SKM-1 (cell line): Measurements from ENCODE around the gene GREB1.

Source experiments
- DNase-seq: peaks from one replicate; lab custom pipeline; 2025; ENCODE audit not compliant: unreplicated experiment; lab: John Stamatoyannopoulos, UW

GREB1 gene

DNA sequence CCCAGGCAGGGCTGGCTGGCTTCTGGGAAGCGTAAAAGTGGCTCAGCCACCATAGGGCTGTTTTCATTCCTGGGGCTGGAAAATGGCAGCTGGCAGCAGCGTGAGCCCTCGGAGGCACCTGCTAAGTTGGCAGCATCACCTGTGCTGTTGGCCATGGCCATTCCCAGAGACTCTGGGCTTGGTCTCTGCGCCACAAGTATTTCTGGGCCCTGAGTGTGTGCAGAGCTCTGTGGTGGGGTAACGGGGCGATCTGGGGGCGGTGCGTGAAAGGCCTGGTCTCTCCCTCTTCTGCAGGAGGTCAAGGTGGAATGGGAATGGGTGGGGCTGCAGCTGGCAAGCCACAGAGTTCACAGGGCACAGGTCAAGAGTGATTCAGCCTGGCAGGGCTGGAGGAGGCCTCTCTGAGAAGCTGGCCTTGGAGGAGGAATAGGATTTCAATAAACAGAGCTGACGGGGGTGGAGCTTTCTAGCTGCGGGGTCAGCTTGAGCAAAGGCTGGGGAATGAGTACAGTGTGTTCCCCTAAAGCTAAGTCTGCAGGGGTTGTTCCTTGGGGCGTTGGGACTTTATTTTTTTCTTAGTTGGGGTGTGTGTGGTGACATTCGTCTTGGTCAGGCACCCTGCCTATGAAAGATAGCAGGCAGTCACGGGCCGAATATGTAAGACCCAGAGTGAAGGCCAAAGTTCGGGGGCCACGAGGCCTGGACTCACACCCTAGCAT, 146.5 kb downstream of the GREB1 start:
- DNase-seq = no peak

DNA sequence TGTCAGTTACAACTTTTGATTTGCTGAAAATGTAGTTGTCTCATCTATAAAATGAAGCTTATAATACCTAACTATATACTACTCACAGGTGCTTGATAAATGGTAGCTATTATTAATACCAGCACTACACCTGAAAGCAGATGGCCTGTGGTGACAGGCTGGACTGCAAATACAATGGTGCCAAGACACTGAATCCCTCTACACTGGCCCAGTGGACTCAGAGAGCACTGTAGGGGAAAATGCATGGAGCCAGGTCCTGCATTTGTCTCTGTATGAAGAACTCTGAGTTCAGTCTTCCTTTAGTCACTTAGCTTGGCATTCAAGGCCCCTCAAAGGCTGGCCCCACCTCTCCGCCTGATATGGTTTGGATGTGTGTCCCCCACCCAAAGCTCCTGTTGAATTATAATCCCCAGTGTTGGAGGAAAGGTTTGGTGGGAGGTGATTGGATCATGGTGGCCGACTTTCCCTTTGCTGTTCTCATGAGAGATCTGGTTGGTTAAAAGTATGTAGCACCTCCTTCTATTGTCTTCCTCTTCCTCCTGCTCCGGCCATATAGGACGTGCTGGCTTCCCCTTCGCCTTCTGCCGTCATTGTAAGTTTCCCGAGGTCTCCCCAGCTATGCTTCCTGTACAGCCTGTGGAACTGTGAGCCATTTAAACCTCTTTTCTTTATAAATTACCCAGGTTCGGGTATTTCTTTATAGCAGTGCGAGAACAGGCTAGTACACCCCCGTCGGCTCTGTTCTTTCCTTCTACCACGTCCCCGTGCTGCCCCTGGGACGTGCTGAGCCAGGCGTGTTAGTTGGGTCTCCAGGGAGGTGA, 147.3 kb downstream of the GREB1 start:
- no peak for DNase-seq

DNA sequence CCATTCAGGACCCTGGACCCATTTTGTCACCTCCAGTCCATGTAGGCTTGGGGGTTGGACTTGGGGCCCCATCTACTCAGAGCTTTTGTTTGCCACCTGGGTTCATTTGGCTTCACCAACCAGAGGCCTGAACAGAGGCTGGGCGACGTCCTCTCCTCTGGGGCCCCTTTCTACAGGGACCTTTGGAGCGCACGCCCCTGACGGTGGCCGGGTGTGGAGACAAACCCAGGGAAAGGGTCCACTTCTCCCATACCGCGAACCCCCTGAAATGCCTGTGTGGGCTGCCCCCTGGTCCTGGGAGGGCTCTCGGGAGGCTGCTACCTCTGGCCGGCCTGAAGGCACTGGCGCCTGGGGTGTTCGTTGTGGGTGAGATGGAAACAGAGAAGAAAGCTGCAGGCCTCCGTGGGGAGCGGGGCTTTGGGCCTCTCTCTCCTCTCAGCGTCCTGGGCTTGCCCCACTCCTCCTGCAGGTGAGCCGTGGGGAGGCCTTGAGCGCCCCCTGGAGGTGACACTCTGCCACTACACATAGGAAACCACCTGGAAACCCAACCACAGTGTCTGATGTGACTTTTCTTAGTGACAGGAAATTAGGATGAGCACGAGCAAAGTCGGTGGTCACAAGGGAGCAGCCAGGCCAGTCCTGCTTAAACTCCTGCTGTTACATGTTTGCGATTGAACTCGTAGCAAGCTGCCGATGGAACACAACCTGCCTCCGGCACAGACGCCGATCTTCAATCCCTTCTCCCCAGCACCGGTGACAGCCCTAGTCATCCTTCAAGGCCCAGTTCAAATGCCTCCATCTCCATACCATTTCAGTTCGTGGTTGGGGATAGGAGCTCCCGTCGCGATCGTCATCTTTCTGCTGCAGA, 148.1 kb downstream of the GREB1 start:
- peak; percentile 15 for DNase-seq

DNA sequence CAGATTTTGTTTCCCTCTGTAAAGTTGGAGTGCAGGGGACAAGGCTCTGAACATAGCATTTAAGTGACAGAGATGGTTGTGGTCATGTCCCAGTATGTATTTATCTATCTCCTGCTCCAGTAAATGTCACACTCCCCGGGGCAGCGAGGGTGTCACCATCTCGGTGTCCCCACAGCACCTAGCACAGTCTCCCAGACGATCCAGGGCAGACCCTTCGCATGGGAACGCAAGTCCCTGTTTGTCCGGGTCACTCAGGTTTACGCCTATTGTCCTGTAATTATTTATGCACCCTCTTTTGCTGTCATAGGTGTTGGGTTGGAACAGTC, 148.7 kb downstream of the GREB1 start:
- DNase-seq = no peak

DNA sequence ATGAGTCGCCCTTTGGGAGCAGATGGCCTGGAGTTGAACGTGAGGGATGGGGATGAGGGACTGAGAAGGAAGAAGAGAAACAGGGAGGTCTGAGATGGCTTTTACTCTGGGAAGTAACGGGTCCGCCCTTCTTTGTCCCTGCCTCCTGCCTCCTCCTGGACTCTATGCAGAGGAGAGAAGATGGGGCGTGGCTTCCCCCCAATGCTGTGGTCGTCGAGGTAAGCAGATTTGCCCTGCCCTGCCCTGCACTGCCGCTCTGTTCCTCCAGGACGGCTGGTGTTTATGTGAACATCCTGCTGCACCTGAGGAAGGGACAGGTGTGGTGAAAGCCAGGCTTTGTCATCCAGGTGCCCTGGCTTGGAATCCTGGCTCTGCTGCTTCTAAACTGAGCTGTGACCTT, 149.6 kb downstream of the GREB1 start:
- no peak for DNase-seq

DNA sequence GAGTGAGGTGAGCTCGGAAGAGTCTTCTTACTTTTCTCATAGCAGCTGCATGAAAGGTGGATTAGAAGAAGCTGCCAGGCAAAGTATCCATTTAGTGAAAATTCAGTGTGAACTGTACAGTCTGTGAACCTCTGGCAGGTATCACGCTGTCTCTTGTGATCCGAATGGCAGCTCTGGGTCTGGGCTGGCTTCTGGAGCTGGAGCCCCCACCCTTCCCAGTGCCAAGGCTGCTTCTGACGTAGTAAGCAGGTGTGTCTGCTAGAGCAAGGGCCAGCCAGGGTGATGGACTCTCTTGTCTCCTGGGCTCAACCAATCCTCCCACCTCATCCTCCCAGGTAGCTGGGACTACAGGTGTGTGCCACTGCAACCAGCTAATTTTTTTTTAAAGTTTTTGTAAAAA, 150.1 kb downstream of the GREB1 start:
- DNase-seq = no peak

DNA sequence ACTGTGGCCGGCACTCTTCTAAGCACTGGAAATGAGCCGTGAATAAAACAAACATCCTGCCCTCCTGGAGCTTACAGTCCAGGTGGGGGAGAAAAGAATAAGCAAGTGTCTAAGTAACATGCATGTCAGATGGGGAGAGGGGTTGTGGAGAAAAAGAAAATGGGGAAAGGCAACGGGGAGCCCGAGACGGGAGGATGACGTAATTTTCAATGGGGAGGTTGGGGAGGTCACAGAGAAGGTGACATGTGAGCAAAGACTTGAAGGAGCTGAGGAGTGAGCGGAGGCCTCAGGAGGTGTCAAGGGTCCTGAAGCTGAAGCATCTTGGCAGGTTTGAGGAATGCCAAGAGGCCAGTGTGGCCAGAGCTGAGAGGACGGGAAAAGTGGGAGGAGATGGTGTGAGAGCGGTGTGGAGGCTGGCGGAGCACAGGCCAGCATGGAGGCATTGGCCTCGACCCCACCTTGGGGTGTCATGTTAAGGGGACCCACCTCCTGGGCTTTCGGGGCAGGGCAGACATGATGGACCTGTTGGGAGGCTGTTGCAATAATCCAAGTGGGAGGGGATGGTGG, 151.1 kb downstream of the GREB1 start:
- no peak for DNase-seq

DNA sequence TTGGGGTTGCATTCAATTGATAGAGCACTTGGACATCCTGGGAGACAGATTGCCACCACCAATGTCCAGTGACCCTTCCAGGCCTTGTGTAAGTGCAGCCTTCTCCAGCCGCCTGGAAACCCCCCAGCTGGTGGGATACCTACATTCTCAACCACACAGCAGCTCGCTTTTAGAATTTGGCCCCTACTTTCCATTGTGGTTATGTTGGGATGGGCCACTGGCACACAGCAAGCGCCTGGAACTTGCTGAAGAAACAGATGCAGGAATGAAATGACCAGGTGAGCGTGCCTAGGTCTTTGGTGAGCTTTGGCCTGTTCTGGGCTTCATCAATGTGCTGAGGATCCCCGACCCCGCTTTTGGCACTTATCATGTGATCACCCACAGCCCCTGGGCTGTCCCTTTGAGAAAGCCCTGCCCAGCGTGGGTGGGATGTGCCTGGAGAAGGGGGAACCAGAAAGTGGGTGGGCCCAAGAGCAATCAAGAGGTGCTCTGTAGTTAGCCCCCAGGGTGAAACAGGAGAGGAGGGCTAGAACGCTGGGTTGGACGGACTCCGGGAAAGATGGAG, 152.1 kb downstream of the GREB1 start:
- DNase-seq = no peak

DNA sequence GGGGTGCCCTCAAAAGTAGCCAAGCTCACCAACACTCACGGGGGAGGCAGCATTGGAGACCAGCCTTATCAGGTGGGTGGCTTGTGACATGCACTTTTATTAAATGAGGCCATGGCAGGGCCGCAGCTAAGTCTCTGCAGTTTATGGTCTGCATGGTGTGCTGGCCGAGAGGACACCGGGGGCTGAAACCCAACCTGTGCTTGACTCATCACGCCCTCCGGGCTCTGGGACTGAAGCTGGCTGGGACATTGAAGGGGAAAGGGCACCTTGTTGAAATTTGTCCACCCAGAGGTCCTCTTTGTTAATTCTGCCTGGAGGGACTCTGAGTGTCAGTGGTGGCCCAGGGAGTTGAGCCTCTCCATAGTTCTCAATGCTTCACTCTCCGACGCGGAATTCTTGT, 153.9 kb downstream of the GREB1 start:
- DNase-seq = no peak

DNA sequence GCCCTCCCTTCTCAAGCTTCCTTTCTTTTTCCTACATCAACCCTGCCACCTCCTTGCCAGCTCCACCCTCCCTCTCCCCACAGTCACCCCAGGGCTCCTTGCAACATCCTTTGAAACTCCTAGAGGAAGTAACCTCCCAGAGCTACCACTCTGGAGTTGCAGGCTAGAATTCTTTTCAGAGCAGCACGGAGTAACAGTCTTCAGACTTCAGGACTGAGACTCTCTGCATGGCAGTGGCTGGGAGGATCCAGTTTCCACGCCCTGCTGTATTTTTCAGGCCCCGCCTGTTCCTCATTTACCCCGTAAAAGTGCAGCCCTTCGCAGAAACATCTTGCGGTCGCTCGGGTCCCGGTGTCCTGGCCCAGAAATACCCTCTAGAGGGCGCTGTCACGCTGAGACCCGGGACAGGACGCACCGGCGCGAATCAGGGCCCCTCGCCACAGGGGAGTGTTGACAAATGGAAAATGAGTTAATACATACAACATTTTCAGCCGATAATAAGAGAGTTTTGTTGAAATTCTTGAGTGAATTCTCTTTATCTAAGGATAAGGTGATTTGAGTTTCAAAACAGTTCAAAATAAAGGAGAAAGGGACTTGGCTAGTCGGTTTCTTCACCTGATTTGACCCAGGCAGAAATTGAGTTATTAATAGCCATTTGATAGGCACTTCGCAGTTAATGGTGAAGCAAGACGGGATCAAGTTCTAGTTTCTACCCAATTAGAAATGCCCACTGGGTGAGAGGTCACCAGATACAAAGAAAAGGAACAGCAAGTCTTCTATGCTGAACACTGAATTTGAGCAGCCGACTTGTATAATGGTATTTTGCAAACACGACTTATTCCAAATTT, 154.6 kb downstream of the GREB1 start:
- peak; percentile 62 for DNase-seq

DNA sequence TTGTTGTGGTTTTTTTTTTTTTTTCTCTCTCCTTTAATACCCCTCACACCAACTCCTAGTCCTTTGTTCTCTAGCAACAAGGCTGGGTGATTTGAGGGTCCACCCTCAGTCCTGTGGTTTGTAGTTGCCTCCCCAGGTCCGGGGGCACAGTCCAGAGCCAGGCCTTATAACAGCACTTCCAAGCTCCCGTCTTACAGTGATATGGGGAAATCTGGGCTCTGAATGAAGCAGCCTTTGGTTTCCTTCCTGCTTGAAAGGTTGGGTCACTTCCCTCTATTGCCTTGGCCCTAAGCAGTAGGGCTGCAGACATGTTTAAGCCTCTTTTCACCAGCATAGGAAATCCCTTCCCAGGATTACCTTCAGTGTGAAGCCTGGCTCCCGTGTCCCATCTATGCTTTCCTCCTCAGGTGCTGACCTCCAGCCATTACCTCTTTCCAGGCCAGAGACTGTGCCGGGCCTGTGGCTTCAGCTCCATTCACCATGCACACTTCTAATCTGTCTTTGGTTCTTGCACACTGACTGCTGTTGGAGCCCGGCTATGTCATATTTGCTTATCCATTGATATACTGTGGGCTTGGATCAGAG, 157.3 kb downstream of the GREB1 start:
- peak; percentile 51 for DNase-seq
